Dendritic cell treated with granulocyte-macrophage colony-stimulating factor and Interleukin-4, amounts not matched to agents 40 ng/mL and 50 ng/mL, for 4 days (primary cell): Measurements from ENCODE around the gene MYH3.

Experiments used
- H3K27ac Mint-ChIP-seq: one replicate; pipeline ENCODE4 v1.8.0; 2022; ENCODE audit warnings: mild to moderate bottlenecking, mixed read lengths
- H3K27me3 Mint-ChIP-seq: one replicate; pipeline ENCODE4 v1.8.0; 2022; ENCODE audit warnings: mild to moderate bottlenecking, mixed read lengths
- H3K36me3 Mint-ChIP-seq: one replicate; pipeline ENCODE4 v1.8.0; 2022; ENCODE audit warnings: low read depth, mixed read lengths
- H3K4me1 Mint-ChIP-seq: one replicate; pipeline ENCODE4 v1.8.0; 2022; ENCODE audit warnings: low read depth, mixed read lengths
- H3K4me3 Mint-ChIP-seq: one replicate; pipeline ENCODE4 v1.8.0; 2022; ENCODE audit warnings: mild to moderate bottlenecking, moderate library complexity, mixed read lengths
- H3K9me3 Mint-ChIP-seq: one replicate; pipeline ENCODE4 v1.8.0; 2022; ENCODE audit warnings: mixed read lengths
- intact Hi-C: fragments of 100-400 bp; cut with micrococcal nuclease; formaldehyde crosslinking; loops from one replicate; pipeline ENCODE4 v1.15.0; 2022

The MYH3 gene

DNA sequence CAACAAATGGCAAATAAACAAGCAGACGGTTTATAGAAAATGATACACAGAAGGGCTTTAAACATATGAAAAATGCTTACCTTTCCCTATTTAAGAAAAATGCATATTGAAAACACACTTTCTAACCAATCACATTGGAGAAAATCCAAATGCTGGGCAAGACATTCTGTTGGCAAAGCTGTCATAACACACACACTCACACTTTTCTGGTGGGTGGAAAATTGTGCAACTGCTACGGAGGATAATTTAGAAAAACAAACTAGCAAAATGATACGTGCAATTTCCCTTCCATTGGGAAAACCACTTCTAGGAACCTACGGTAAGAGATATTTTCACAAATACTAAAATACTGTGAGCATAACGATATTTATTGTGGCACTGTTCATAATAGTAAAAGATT is 9.8 kb upstream of the MYH3 start:
- no peak overlapping the region for H3K27ac Mint-ChIP-seq
- intact Hi-C loops: no loop called here
- H3K4me1 Mint-ChIP-seq: no peaks in the 10 kb centered on the region
- no peaks in the 10 kb centered on the region for H3K27me3 Mint-ChIP-seq
- no peaks in the 10 kb centered on the region for H3K9me3 Mint-ChIP-seq
- no peaks in the 10 kb centered on the region for H3K36me3 Mint-ChIP-seq
- no peak overlapping the region for H3K4me3 Mint-ChIP-seq

DNA sequence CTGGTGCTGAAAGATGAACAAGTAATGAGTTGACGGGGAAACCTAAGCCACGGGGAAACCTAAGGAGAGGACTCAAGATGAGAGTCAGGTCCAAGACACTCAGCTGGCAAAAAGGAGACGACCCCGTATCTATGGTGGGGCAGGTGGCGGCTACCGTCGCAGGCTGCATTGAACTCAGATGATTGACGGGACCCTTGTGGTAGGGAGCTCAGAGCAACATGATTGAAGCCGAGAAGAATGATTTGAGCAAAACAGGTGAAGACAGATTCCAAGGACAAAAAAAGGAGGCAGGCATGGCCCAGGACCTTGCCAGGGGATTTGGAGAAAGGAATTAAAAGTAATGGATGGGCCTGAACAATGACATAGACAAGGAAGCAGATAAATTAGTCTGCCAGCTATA is 7.5 kb upstream of the MYH3 start:
- Mint-ChIP-seq H3K4me1 (no peaks in the 10 kb centered on the region), H3K27ac (no peak overlapping the region), H3K36me3 (peaks cover 4% of the 10 kb centered on the region), H3K9me3 (no peaks in the 10 kb centered on the region), H3K27me3 (no peaks in the 10 kb centered on the region), H3K4me3 (no peak overlapping the region)
- intact Hi-C loops: no loop called here

DNA sequence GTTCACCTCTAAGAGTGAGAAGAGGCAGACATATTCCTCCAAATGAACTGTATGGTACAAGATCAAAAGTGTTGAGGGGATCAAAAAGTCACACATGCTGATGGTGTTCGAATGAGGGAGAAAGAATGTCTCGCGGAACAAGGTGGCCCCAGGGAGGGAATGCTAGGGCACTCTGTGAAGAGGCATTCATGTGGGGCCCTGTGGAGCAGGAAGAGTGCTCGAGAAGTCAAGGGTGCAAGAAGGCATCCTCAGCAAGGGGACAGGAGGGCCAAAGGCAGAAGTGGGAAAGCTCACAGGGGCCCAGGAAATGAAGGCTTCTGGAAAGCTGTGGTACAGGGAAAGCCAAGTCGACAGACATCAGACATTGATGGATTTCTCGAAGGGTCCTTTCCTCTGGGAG is 6.1 kb upstream of the MYH3 start:
- H3K4me3 Mint-ChIP-seq: no peak overlapping the region
- H3K27ac Mint-ChIP-seq: no peak overlapping the region
- intact Hi-C loops: no loop called here
- no peaks in the 10 kb centered on the region for H3K9me3 Mint-ChIP-seq
- H3K36me3 Mint-ChIP-seq: peaks cover 14% of the 10 kb centered on the region
- H3K4me1 Mint-ChIP-seq: no peaks in the 10 kb centered on the region
- no peaks in the 10 kb centered on the region for H3K27me3 Mint-ChIP-seq

- Mint-ChIP-seq H3K27me3 (no peaks in the 10 kb centered on the region), H3K27ac (no peak overlapping the region), H3K36me3 (peaks cover 14% of the 10 kb centered on the region), H3K4me3 (no peak overlapping the region), H3K4me1 (no peaks in the 10 kb centered on the region), H3K9me3 (no peaks in the 10 kb centered on the region)
- intact Hi-C loops: no loop called here
Observed at GRCh38 chr17:10661437-10661836, 4.3 kb upstream of the MYH3 start.

GRCh38 chr17:10657879-10658278 is 770 bp upstream of the MYH3 start:
- no peaks in the 10 kb centered on the region for H3K9me3 Mint-ChIP-seq
- no peak overlapping the region for H3K4me3 Mint-ChIP-seq
- H3K27me3 Mint-ChIP-seq: peaks cover 6% of the 10 kb centered on the region
- peaks cover 14% of the 10 kb centered on the region for H3K36me3 Mint-ChIP-seq
- intact Hi-C loops: no loop called here
- H3K4me1 Mint-ChIP-seq: peaks cover 14% of the 10 kb centered on the region
- no peak overlapping the region for H3K27ac Mint-ChIP-seq

DNA sequence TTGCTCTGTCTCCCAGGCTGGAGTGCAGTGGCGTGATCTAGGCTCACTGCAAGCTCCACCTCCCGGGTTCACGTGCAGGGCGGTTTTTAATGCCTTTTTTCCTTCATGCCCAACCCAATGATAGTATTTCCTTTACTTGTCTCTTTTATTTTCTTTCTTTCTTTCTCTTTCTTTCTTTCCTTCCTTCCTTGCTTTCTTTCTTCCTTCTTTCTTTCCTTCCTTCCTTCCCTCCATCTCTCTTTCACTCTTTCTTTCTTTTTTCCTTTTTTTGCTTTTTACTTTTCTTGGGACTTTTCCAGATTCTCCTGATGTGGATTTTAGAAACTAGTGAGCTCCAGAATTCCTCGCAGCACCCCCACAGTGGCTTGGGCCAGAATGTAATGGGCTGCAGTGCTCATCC is 3.1 kb downstream of the MYH3 start:
- Mint-ChIP-seq H3K9me3 (no peaks in the 10 kb centered on the region), H3K36me3 (peaks cover 5% of the 10 kb centered on the region), H3K27me3 (peaks cover 8% of the 10 kb centered on the region), H3K4me3 (no peak overlapping the region), H3K27ac (no peak overlapping the region), H3K4me1 (peaks cover 17% of the 10 kb centered on the region)
- intact Hi-C loops: no loop called here

- no peaks in the 10 kb centered on the region for H3K36me3 Mint-ChIP-seq
- peaks cover 17% of the 10 kb centered on the region for H3K4me1 Mint-ChIP-seq
- no peak overlapping the region for H3K4me3 Mint-ChIP-seq
- intact Hi-C loops: no loop called here
- H3K27me3 Mint-ChIP-seq: peaks cover 8% of the 10 kb centered on the region
- H3K9me3 Mint-ChIP-seq: no peaks in the 10 kb centered on the region
- no peak overlapping the region for H3K27ac Mint-ChIP-seq
Observed at GRCh38 chr17:10652984-10653659, 4.0 kb downstream of the MYH3 start.

GRCh38 chr17:10651927-10652326 is 5.2 kb downstream of the MYH3 start:
- Mint-ChIP-seq H3K4me3 (no peak overlapping the region), H3K27me3 (peaks cover 8% of the 10 kb centered on the region), H3K4me1 (peaks cover 17% of the 10 kb centered on the region), H3K36me3 (no peaks in the 10 kb centered on the region), H3K9me3 (no peaks in the 10 kb centered on the region), H3K27ac (no peak overlapping the region)
- intact Hi-C loops: no loop called here

GRCh38 chr17:10649602-10650001 is 7.5 kb downstream of the MYH3 start:
- H3K36me3 Mint-ChIP-seq: no peaks in the 10 kb centered on the region
- peaks cover 17% of the 10 kb centered on the region for H3K4me1 Mint-ChIP-seq
- H3K9me3 Mint-ChIP-seq: no peaks in the 10 kb centered on the region
- H3K27ac Mint-ChIP-seq: no peak overlapping the region
- intact Hi-C loops: no loop called here
- peaks cover 8% of the 10 kb centered on the region for H3K27me3 Mint-ChIP-seq
- no peak overlapping the region for H3K4me3 Mint-ChIP-seq

GRCh38 chr17:10648956-10649355 is 8.2 kb downstream of the MYH3 start:
- Mint-ChIP-seq H3K36me3 (no peaks in the 10 kb centered on the region), H3K4me3 (no peak overlapping the region), H3K9me3 (no peaks in the 10 kb centered on the region), H3K27ac (no peak overlapping the region), H3K4me1 (peaks cover 13% of the 10 kb centered on the region), H3K27me3 (peaks cover 6% of the 10 kb centered on the region)
- intact Hi-C loops: no loop called here

GRCh38 chr17:10648381-10648780 is 8.7 kb downstream of the MYH3 start:
- peaks cover 3% of the 10 kb centered on the region for H3K27me3 Mint-ChIP-seq
- no peaks in the 10 kb centered on the region for H3K9me3 Mint-ChIP-seq
- intact Hi-C loops: no loop called here
- H3K27ac Mint-ChIP-seq: no peak overlapping the region
- no peak overlapping the region for H3K4me3 Mint-ChIP-seq
- H3K36me3 Mint-ChIP-seq: no peaks in the 10 kb centered on the region
- peaks cover 8% of the 10 kb centered on the region for H3K4me1 Mint-ChIP-seq

GRCh38 chr17:10646392-10646990 is 10.6 kb downstream of the MYH3 start:
- Mint-ChIP-seq H3K27me3 (no peaks in the 10 kb centered on the region), H3K4me1 (no peaks in the 10 kb centered on the region), H3K36me3 (no peaks in the 10 kb centered on the region), H3K27ac (no peak overlapping the region), H3K4me3 (no peak overlapping the region), H3K9me3 (no peaks in the 10 kb centered on the region)
- intact Hi-C loops: loop anchor here (1.0 kb wide), 1 partner anchor 198 kb away; no protein-coding TSS in a partner anchor

DNA sequence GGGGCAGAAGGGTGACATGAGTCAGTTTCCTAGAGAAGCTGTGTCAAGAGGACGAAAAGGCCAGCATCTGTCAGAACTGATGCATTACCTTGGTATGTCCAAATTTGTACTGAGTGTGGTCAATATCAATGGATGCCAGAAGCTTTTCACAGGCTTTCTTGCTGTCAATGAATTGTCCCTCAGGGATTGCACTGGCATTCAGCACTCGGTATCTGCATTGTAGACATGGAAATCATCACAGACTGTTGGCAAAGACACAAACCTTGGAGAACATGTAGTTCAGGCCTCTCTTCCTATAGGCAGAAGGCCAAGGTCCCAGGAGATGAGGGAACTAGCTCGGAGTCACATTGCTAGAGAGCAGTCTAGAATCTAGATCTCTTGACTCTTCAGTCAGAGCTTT is 16.6 kb downstream of the MYH3 start:
- no peaks in the 10 kb centered on the region for H3K4me1 Mint-ChIP-seq
- intact Hi-C loops: no loop called here
- no peaks in the 10 kb centered on the region for H3K9me3 Mint-ChIP-seq
- no peak overlapping the region for H3K4me3 Mint-ChIP-seq
- peaks cover 28% of the 10 kb centered on the region for H3K36me3 Mint-ChIP-seq
- no peaks in the 10 kb centered on the region for H3K27me3 Mint-ChIP-seq
- H3K27ac Mint-ChIP-seq: no peak overlapping the region

- Mint-ChIP-seq H3K27ac (no peak overlapping the region), H3K9me3 (no peaks in the 10 kb centered on the region), H3K36me3 (peaks cover 28% of the 10 kb centered on the region), H3K27me3 (no peaks in the 10 kb centered on the region), H3K4me3 (no peak overlapping the region), H3K4me1 (no peaks in the 10 kb centered on the region)
- intact Hi-C loops: no loop called here
Observed at GRCh38 chr17:10638151-10638550, 19.0 kb downstream of the MYH3 start.

GRCh38 chr17:10635290-10635689 is 21.8 kb downstream of the MYH3 start:
- intact Hi-C loops: no loop called here
- Mint-ChIP-seq H3K36me3 (peaks cover 42% of the 10 kb centered on the region), H3K4me3 (no peak overlapping the region), H3K27me3 (no peaks in the 10 kb centered on the region), H3K4me1 (no peaks in the 10 kb centered on the region), H3K27ac (no peak overlapping the region), H3K9me3 (no peaks in the 10 kb centered on the region)
